Rectal smooth muscle tissue (tissue), 1 donor: ENCODE measurements around the gene LUZP4.
"Not testable (repeated sequence)": the region's sequence is repeated elsewhere in the genome, so short reads cannot be mapped to it uniquely, and the experiment has no call there.

Source experiments
- H3K27ac ChIP-seq: one replicate; pipeline ENCODE4 v1.7.0; 2013; ENCODE audit warnings: low read depth, low read length, inconsistent platforms
- H3K27me3 ChIP-seq: one replicate; pipeline ENCODE4 v1.7.0; 2013; ENCODE audit warnings: low read length; ENCODE audit not compliant: control insufficient read depth, insufficient read depth
- H3K36me3 ChIP-seq: one replicate; pipeline ENCODE4 v1.7.0; 2013; ENCODE audit warnings: low read length; ENCODE audit not compliant: control insufficient read depth, insufficient read depth
- H3K4me1 ChIP-seq: one replicate; pipeline ENCODE4 v1.7.0; 2013; ENCODE audit warnings: low read length; ENCODE audit not compliant: control insufficient read depth, insufficient read depth
- H3K4me3 ChIP-seq: one replicate; pipeline ENCODE4 v1.7.0; 2013; ENCODE audit warnings: low read length
- H3K9ac ChIP-seq: one replicate; pipeline ENCODE4 v1.7.0; 2013; ENCODE audit warnings: low read length

LUZP4 gene

DNA sequence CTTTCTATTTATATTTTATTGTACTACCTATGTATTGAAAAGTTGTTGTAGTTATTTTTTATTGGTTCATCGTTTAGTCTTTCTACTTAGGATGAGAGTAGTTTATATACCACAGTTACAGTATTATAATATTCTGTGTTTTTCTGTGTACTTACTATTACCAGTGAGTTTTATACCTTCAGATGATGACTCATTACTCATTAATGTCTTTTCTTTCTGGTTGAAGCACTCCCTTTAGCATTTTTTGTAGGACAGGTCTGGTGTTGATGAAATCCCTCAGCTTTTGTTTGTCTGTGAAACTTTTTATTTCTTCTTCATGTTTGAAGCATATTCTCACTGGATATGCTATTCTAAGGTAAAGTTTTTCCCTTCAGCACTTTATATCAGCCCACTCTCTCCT lies 7.7 kb downstream of the LUZP4 start:
- Histone ChIP-seq H3K4me3 (no peak overlapping the region), H3K4me1 (no peaks in the 10 kb centered on the region), H3K27ac (no peak overlapping the region), H3K9ac (no peak overlapping the region), H3K27me3 (no peaks in the 10 kb centered on the region), H3K36me3 (no peaks in the 10 kb centered on the region)

DNA sequence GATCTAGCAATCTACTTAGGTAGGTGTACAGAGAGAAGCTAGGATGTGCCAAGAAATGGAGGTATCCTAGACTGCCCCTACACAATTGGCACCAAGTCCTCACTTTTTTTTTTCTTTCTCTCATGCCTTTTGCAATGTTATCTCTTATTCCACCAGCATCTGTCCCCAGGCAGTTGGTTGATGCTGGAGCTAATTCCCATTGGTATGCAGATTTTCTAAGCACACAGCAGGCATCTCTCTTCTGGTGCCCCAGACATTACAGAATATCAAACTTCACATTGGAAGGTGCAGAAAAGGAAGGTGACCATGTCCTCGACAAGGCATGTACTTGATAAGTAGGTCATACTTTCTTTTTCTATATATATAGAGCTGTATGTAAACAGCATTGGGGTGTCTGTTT lies 21.6 kb downstream of the LUZP4 start:
- H3K27me3 ChIP-seq = peaks cover 2% of the 10 kb centered on the region
- no peak overlapping the region for H3K4me3 ChIP-seq
- H3K4me1 ChIP-seq = no peaks in the 10 kb centered on the region
- no peaks in the 10 kb centered on the region for H3K36me3 ChIP-seq
- no peak overlapping the region for H3K9ac ChIP-seq
- H3K27ac ChIP-seq = no peak overlapping the region

DNA sequence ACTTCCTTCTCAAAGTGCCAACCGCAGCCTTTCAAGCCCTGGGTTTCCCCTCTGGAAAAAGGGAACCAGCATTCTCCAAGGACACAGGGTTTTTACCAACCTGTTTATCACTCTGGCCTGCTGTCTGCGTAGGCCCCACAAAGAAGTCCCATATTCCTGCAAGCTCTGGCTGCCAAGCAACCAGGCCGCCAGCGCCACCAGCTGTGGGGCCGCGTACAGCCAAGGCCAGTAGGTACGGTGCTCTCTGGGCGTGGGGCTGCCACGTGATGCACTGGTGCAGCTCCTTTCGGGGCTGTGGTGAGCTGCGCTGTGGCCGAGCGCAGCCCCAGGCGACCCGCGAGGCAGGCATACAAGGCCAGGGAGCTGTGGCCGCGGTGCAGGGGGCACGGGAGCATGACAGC lies 22.1 kb downstream of the LUZP4 start:
- no peaks in the 10 kb centered on the region for H3K36me3 ChIP-seq
- no peak overlapping the region for H3K9ac ChIP-seq
- peaks cover 2% of the 10 kb centered on the region for H3K27me3 ChIP-seq
- H3K4me3 ChIP-seq = no peak overlapping the region
- H3K4me1 ChIP-seq = no peaks in the 10 kb centered on the region
- H3K27ac ChIP-seq = no peak overlapping the region

DNA sequence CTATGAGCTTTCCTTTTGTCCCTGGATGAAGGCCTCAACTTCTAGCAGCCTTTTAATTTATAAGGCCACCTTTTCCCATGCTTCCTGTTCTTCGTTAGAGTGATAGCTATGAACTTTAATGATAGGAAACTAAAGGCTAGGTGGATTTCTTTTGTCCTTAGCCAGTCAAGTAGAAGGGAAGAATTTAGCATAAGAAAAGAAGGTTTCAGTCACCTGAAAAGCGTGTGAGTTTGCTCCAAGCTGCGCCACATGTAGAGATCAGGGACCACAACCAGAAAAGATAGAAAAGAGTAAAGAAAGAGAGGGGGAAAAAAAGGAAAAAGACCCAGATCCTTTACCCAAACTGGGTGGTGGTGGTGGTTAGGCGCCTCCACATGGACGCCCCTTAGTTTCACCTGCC lies 28.6 kb downstream of the LUZP4 start:
- Histone ChIP-seq H3K36me3 (no peaks in the 10 kb centered on the region), H3K27ac (no peak overlapping the region), H3K9ac (no peak overlapping the region), H3K27me3 (no peaks in the 10 kb centered on the region), H3K4me1 (no peaks in the 10 kb centered on the region), H3K4me3 (no peak overlapping the region)

DNA sequence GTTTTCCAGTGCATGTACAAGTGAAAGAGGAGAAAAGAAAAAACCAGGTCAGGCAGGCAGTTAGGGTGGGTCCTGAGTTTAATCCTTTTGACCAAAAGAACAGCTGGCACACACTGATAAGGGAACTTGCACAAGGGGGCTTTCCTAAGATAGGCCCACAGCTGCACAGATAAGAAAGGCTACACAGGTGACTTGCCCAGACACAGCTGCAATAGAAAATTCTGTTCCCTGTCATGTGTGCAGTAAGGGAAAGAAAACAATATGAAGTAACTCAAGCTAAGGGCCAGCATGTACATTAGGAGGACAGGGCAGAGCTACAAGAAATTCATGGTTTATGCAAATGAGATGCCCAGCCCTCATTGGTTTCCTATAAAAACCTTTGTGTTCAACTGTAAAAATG lies 32.9 kb downstream of the LUZP4 start:
- Histone ChIP-seq H3K27ac (no peak overlapping the region), H3K27me3 (no peaks in the 10 kb centered on the region), H3K4me1 (no peaks in the 10 kb centered on the region), H3K9ac (no peak overlapping the region), H3K36me3 (no peaks in the 10 kb centered on the region), H3K4me3 (no peak overlapping the region)

DNA sequence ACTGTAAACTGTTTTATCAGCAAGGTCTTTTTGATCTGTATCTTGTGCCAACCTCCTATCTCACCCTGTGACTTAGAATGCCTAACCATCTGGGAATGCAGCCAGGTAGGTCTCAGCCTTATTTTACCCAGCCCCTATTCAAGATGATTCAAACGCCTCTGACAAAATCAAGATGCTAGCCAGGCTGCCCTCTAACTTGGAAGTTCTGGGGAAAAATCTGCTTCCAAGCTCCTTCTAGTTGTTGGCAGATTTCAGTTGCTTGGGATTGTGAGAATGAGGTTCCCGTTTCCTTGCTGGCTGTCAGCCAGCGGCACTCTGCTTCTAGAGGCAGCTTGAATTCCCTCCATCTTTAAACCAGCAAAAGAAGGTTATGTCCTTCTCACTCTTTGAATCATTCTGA lies 34.7 kb downstream of the LUZP4 start:
- Histone ChIP-seq H3K4me1 (no peaks in the 10 kb centered on the region), H3K4me3 (no peak overlapping the region), H3K27me3 (no peaks in the 10 kb centered on the region), H3K27ac (no peak overlapping the region), H3K9ac (no peak overlapping the region), H3K36me3 (no peaks in the 10 kb centered on the region)

DNA sequence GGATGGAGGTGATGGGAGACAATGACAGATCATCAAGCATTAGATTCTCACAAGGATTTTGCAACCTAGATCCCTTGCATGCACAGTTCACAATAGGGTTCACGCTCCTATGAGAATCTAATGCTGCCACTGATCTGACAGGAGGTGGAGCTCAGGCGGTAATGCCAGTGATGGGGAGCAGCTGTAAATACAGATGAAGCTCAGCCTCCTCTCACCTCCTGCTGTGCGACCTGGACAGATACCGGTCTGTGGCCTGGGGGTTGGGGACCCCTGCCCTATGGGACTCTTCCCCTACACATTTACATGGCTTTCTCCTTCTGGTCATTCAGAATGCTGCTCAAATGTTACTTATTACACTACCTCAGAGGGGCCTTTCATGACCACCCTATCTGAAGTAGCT lies 39.8 kb downstream of the LUZP4 start:
- H3K27me3 ChIP-seq, H3K4me1 ChIP-seq, H3K4me3 ChIP-seq: not testable (repeated sequence)

DNA sequence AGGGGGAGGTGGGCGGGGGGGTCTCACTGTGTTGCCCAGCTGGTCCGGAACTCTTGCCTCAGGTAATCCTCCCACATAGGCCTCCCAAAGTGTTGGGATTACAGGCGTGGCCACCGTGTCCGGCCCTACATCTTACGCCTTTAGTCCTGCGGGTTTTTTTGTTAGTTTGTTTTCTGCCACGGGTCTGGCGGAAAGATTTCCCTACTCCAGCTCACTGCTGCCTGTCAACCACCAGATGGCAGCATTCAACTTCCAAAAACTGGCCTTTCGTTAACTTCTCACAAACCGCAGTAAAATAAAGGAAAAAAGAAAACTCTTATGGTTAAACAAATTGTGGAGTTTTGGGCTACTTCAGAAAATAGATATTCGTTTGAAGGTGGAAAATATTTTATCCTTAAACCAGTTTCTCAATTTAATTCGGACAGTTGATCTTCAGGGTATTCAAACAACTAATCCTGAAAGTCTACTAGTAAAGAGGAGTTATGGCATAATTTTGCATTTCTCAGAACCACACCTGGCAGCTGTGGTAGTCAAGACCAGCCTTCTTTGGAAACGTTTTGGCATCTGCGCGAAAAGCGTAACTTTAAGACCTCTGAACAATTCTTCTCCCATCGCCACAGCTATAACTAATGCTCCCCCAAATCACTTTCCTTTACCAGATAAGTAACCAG lies 41.1 kb downstream of the LUZP4 start:
- H3K4me3 ChIP-seq = peak overlapping the region; percentile 5
- no peak overlapping the region for H3K27ac ChIP-seq
- no peak overlapping the region for H3K9ac ChIP-seq
- H3K27me3 ChIP-seq = no peaks in the 10 kb centered on the region
- H3K4me1 ChIP-seq = no peaks in the 10 kb centered on the region
- H3K36me3 ChIP-seq = no peaks in the 10 kb centered on the region

More for the DNA sequence above, 39.8 kb downstream of the LUZP4 start:
- not testable (repeated sequence) for H3K27ac ChIP-seq, H3K9ac ChIP-seq, H3K36me3 ChIP-seq

DNA sequence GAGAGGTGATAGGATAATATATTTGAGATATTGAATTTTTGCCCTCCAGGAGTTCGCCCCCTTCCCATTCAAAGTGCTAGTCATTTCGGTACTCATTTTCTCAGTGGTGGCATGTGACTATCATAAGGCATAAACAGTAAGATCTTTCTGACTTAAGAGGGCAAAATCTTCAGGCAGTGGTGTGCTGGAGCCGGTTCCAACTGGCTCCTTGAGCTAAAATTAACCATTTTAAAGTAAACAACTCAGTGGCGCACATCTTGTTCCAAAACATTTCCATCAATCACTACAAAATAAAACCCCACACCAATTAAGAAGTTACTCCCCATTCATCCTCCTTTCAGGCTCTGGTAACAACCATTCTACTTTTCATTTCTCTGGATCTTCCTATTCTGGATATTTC lies 43.3 kb downstream of the LUZP4 start:
- Histone ChIP-seq H3K27me3 (peaks cover 2% of the 10 kb centered on the region), H3K4me1 (no peaks in the 10 kb centered on the region), H3K27ac (no peak overlapping the region), H3K9ac (no peak overlapping the region), H3K4me3 (no peak overlapping the region), H3K36me3 (no peaks in the 10 kb centered on the region)

DNA sequence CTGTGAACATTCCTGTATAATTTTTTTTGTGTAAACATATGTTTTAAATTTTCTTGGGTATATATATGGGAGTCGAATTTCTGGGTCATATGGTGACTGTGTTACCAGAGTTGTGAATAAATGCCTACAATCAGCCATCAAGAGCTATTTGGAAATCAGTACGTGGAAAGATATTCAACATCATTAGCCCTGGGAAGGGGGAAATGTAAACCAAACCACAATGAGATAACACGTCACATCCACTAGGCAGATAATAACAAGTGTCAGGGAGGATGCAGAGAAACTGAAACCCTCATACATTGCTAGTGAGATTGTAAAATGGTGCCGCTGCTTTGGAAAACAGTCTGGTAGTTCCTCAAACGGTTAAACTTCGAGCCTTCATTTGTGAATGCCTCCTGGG lies 43.9 kb downstream of the LUZP4 start:
- H3K9ac ChIP-seq = no peak overlapping the region
- no peak overlapping the region for H3K27ac ChIP-seq
- H3K4me3 ChIP-seq = no peak overlapping the region
- H3K36me3 ChIP-seq = no peaks in the 10 kb centered on the region
- H3K27me3 ChIP-seq = peaks cover 2% of the 10 kb centered on the region
- no peaks in the 10 kb centered on the region for H3K4me1 ChIP-seq

DNA sequence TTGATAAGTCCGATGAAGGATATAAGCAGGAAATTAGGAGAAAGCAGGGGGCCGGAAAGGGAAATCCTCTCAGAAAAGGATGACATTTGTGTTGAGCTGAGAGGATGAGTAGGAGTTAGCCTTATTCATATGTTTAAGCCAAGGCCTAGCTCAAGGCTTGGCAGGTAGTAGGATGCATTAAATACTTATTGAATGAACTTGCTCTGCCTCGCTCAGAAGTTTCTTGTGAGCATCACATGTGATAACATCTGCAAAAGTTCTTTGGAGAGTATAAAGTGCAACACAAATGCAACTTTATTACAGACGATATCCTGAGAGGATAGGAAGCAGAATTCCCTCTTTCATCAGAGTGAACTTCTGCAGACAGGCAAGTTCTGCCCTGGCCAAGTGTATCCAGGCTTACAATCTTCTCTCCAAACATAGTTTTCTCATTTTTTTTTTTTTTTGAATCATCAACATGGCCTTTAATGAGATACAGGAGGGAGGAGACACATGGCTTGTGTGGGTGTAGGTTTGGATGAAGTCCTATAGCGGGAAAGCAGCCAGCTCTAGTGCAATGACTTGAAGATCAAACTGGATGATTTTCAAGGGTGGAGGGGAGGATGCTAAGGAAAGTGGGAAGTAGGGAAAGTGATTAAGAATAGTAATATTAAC lies 48.1 kb downstream of the LUZP4 start:
- Histone ChIP-seq H3K9ac (no peak overlapping the region), H3K4me3 (no peak overlapping the region), H3K27me3 (peaks cover 2% of the 10 kb centered on the region), H3K4me1 (no peaks in the 10 kb centered on the region), H3K27ac (no peak overlapping the region), H3K36me3 (no peaks in the 10 kb centered on the region)

DNA sequence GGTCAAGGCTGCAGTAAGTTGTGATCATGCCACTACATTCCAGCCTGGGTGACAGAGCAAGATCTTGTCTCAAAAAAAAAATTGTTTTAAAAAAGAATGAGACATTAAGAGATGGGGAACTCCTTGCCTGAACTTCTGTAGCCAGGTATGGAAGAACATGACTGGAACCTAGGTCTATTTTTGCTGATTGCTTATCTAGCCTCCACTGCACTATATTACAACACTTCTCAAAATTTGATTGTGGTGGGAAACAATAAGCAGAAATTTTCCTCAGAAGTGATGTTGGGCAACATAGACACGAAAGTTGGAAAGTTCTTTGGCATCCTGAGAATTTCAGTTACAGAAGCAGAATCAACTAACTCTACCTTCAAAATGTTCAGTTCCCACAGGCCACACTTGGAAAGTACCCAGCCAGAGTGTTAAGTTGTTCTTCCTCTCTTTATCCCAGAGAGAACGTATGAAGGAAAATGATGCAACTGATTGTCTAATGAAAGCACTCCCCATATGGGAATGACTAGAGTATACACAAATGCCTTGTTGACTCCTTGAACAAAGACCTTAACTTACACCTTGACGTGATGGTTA lies 50.0 kb downstream of the LUZP4 start:
- Histone ChIP-seq H3K4me3 (no peak overlapping the region), H3K36me3 (no peaks in the 10 kb centered on the region), H3K9ac (no peak overlapping the region), H3K4me1 (no peaks in the 10 kb centered on the region), H3K27ac (no peak overlapping the region), H3K27me3 (peaks cover 2% of the 10 kb centered on the region)

DNA sequence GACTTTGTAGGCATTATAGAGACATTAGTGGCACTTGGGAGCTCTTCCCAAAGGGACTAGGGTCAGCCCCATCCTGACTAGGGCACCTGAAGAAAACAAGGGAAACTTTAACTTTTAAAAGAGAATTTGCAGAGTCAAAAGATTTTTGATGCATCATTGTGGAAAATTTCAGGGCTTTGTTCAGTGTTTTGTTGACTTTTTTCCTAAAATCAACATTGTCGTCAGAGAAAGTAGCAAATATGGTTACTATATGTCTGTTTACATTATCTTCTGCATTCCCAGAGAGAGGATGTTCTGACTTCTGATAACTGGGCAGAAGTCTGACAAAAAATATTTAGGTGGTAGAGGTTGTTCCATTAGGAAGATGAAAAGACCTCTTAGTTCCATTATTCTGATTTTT lies 51.9 kb downstream of the LUZP4 start:
- no peak overlapping the region for H3K4me3 ChIP-seq
- H3K9ac ChIP-seq = no peak overlapping the region
- peaks cover 2% of the 10 kb centered on the region for H3K27me3 ChIP-seq
- no peaks in the 10 kb centered on the region for H3K36me3 ChIP-seq
- no peak overlapping the region for H3K27ac ChIP-seq
- H3K4me1 ChIP-seq = peaks cover 6% of the 10 kb centered on the region
